GM23338 (cell line): Measurements from ENCODE around the gene BBX. TPM values are rescaled to one million over a fixed set of nuclear protein-coding genes. Genes with fewer than 3 reads are reported as not detected.

Experiments used
- ATAC-seq: fragments of 200-7000 bp; cut with Tn5 transposase; 3 replicates; pipeline ENCODE4 v1.9.1; 2020
- DNase-seq: peaks from one replicate; pipeline ENCODE4 v3.0.0-alpha.2; 2015; ENCODE audit warnings: low spot score
- H2AFZ ChIP-seq: fragments of 200-600 bp; sonication (generic); 2 replicates; pipeline ENCODE4 v1.8.0; 2016; ENCODE audit warnings: antibody characterized with exemption, mild to moderate bottlenecking, moderate library complexity
- H3F3A ChIP-seq: fragments of 200-600 bp; sonication (generic); replicated peaks from 2 replicates; pipeline ENCODE4 v1.8.0; 2017; ENCODE audit warnings: antibody characterized with exemption, mixed run types, low read depth
- H3K27ac ChIP-seq: fragments of 200-600 bp; sonication (generic); 2 replicates; pipeline ENCODE4 v1.6.1; 2016; ENCODE audit warnings: low read depth
- H3K27me3 ChIP-seq: fragments of 200-600 bp; sonication (generic); 2 replicates; pipeline ENCODE4 v1.8.0; 2016; ENCODE audit warnings: mild to moderate bottlenecking, mixed run types, moderate library complexity; ENCODE audit not compliant: insufficient read depth
- H3K36me3 ChIP-seq: fragments of 200-600 bp; sonication (generic); 2 replicates; pipeline ENCODE4 v1.8.0; 2016; ENCODE audit warnings: mild to moderate bottlenecking; ENCODE audit not compliant: insufficient read depth
- H3K4me1 ChIP-seq: fragments of 200-600 bp; sonication (generic); 2 replicates; pipeline ENCODE4 v1.8.0; 2016; ENCODE audit warnings: mild to moderate bottlenecking, moderate library complexity; ENCODE audit not compliant: insufficient read depth
- H3K4me2 ChIP-seq: fragments of 200-600 bp; sonication (generic); 2 replicates; pipeline ENCODE4 v1.7.1; 2017; ENCODE audit warnings: mixed run types
- H3K4me3 ChIP-seq: fragments of 200-600 bp; sonication (generic); 2 replicates; pipeline ENCODE4 v1.6.1; 2016; ENCODE audit warnings: mixed run types
- H3K79me2 ChIP-seq: fragments of 200-600 bp; sonication (generic); replicated peaks from 2 replicates; pipeline ENCODE4 v1.8.0; 2017; ENCODE audit warnings: mild to moderate bottlenecking; ENCODE audit not compliant: insufficient read depth
- H3K9me2 ChIP-seq: fragments of 200-600 bp; sonication (generic); 2 replicates; pipeline ENCODE4 v1.8.0; 2017; ENCODE audit not compliant: insufficient read depth
- H4K20me1 ChIP-seq: fragments of 200-600 bp; sonication (generic); replicated peaks from 2 replicates; pipeline ENCODE4 v1.8.0; 2017; ENCODE audit warnings: mild to moderate bottlenecking; ENCODE audit not compliant: insufficient read depth
- H3K27ac Mint-ChIP-seq: 2 replicates; pipeline ENCODE4 v1.8.0; 2020; ENCODE audit warnings: inconsistent platforms, mild to moderate bottlenecking, moderate library complexity, mixed read lengths
- H3K27me3 Mint-ChIP-seq: 3 replicates; pipeline ENCODE4 v1.8.0; 2022; ENCODE audit warnings: low read depth, mild to moderate bottlenecking, moderate library complexity, mixed read lengths, inconsistent platforms; ENCODE audit not compliant: insufficient read depth, poor library complexity
- H3K36me3 Mint-ChIP-seq: 3 replicates; pipeline ENCODE4 v1.8.0; 2021; ENCODE audit warnings: low read depth, mild to moderate bottlenecking, inconsistent platforms, moderate library complexity, mixed read lengths
- H3K4me1 Mint-ChIP-seq: 3 replicates; pipeline ENCODE4 v1.8.0; 2020; ENCODE audit warnings: mild to moderate bottlenecking, inconsistent platforms, mixed read lengths
- H3K4me3 Mint-ChIP-seq: 3 replicates; pipeline ENCODE4 v1.8.0; 2021; ENCODE audit warnings: moderate library complexity, mild to moderate bottlenecking, inconsistent platforms, mixed read lengths
- H3K9me3 Mint-ChIP-seq: 3 replicates; pipeline ENCODE4 v1.8.0; 2020; ENCODE audit warnings: moderate library complexity, mild to moderate bottlenecking, inconsistent platforms, mixed read lengths
- CREB1 ChIP-seq: fragments of 250-450 bp; sonication (Bioruptor Pico); IDR thresholded peaks from 2 replicates; pipeline ENCODE4 v1.5.0; 2020; ENCODE audit warnings: low read depth, mild to moderate bottlenecking, moderate library complexity
- EZH2 ChIP-seq: fragments of 200-600 bp; sonication (generic); IDR thresholded peaks from one replicate; pipeline ENCODE4 v1.8.0; 2017; ENCODE audit warnings: antibody characterized with exemption, mild to moderate bottlenecking, low read depth; ENCODE audit not compliant: unreplicated experiment
- NANOG ChIP-seq: IDR thresholded peaks from 2 replicates; pipeline ENCODE4 v1.6.1; 2016; ENCODE audit warnings: antibody characterized with exemption, borderline replicate concordance
- STAT1 ChIP-seq: IDR thresholded peaks from one replicate; pipeline ENCODE4 v1.6.1; 2016; ENCODE audit warnings: antibody characterized with exemption; ENCODE audit not compliant: unreplicated experiment
- ZNF462 ChIP-seq: fragments of 250-450 bp; sonication (Bioruptor Pico); IDR thresholded peaks from 2 replicates; pipeline ENCODE4 v1.5.0; 2020; ENCODE audit warnings: mild to moderate bottlenecking, moderate library complexity
- polyA plus RNA-seq: library from polyadenylated mRNA; unstranded; fragments of >200 nt; fragmentation: Nextera tagmentation; extraction: Ambion mirVana; gene quantifications from 2 replicates; pipeline ENCODE4 v1.2.1, GENCODE V29; 2016
- total RNA-seq: library from RNA; depleted of rRNA; stranded (reverse); fragments of >200 nt; shearing (Covaris generic); gene quantifications from 2 replicates; pipeline ENCODE4 v1.2.3, GENCODE V29; 2014
- TF ChIP-seq, protein P1 (sequence below): IDR thresholded peaks from one replicate; pipeline ENCODE4 v1.6.1; 2018; ENCODE audit warnings: antibody characterized with exemption; ENCODE audit not compliant: unreplicated experiment

The BBX gene
- total and polyA plus RNA-seq, 2 experiments from 2014 or later, result 35.2 to 44.1 TPM

- no peak for TF ChIP-seq NANOG
- TF ChIP-seq CREB1, result no peak
These were observed 233.9 kb downstream of the BBX start (continued) for GRCh38 chr3:107756649-107757048.

GRCh38 chr3:107757140-107757539, 234.4 kb downstream of the BBX start:
- Histone ChIP-seq H3K4me1 (no peaks in the 10 kb centered on the region), H3K36me3 (no peaks in the 10 kb centered on the region), H3K79me2 (no peaks in the 10 kb centered on the region), H3K9me2 (no peaks in the 10 kb centered on the region), H2AFZ (no peak overlapping the region), H3K4me3 (no peak overlapping the region), H3K27me3 (no peaks in the 10 kb centered on the region), H3F3A (no peaks in the 10 kb centered on the region), H4K20me1 (no peaks in the 10 kb centered on the region), H3K4me2 (no peak overlapping the region), H3K27ac (no peak overlapping the region)
- H3K36me3 Mint-ChIP-seq, result no peaks in the 10 kb centered on the region
- H3K4me1 Mint-ChIP-seq, result peaks cover 6% of the 10 kb centered on the region
- H3K4me3 Mint-ChIP-seq, result no peak overlapping the region
- no peak for ATAC-seq
- H3K9me3 Mint-ChIP-seq, result no peaks in the 10 kb centered on the region
- no peak for DNase-seq
- no peaks in the 10 kb centered on the region for H3K27me3 Mint-ChIP-seq
- H3K27ac Mint-ChIP-seq, result no peak overlapping the region
- TF ChIP-seq STAT1, result no peak
- TF ChIP-seq, protein P1, sequence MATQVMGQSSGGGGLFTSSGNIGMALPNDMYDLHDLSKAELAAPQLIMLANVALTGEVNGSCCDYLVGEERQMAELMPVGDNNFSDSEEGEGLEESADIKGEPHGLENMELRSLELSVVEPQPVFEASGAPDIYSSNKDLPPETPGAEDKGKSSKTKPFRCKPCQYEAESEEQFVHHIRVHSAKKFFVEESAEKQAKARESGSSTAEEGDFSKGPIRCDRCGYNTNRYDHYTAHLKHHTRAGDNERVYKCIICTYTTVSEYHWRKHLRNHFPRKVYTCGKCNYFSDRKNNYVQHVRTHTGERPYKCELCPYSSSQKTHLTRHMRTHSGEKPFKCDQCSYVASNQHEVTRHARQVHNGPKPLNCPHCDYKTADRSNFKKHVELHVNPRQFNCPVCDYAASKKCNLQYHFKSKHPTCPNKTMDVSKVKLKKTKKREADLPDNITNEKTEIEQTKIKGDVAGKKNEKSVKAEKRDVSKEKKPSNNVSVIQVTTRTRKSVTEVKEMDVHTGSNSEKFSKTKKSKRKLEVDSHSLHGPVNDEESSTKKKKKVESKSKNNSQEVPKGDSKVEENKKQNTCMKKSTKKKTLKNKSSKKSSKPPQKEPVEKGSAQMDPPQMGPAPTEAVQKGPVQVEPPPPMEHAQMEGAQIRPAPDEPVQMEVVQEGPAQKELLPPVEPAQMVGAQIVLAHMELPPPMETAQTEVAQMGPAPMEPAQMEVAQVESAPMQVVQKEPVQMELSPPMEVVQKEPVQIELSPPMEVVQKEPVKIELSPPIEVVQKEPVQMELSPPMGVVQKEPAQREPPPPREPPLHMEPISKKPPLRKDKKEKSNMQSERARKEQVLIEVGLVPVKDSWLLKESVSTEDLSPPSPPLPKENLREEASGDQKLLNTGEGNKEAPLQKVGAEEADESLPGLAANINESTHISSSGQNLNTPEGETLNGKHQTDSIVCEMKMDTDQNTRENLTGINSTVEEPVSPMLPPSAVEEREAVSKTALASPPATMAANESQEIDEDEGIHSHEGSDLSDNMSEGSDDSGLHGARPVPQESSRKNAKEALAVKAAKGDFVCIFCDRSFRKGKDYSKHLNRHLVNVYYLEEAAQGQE, result no peak

DNA sequence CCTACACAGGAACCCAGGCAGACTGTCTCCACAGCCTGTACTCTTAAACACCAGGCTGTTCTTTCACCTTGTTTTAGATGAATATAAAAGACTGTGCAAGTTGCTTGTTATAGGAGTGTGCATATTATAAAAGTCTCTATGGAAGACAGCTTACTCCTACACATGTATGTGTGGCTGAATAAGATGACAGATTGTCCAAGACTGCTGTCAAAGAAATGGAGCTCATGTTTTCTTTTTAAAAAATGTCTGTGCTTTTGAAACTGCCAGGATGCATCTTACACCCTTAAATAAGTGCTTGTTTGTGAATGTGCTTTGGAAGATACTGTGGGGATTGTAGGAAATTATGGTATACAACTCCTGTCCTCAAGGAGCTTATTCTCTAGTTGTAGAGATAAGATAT, 237.4 kb downstream of the BBX start:
- Histone ChIP-seq H3K4me3 (no peak overlapping the region), H3F3A (no peaks in the 10 kb centered on the region), H3K27ac (no peak overlapping the region), H3K27me3 (no peaks in the 10 kb centered on the region), H3K9me2 (no peaks in the 10 kb centered on the region), H4K20me1 (no peaks in the 10 kb centered on the region), H3K4me1 (no peaks in the 10 kb centered on the region), H3K79me2 (no peaks in the 10 kb centered on the region), H3K36me3 (no peaks in the 10 kb centered on the region), H3K4me2 (no peak overlapping the region), H2AFZ (no peak overlapping the region)
- H3K4me3 Mint-ChIP-seq, result no peak overlapping the region
- H3K27me3 Mint-ChIP-seq, result no peaks in the 10 kb centered on the region
- H3K27ac Mint-ChIP-seq, result no peak overlapping the region
- no peaks in the 10 kb centered on the region for H3K4me1 Mint-ChIP-seq
- no peak for DNase-seq
- H3K9me3 Mint-ChIP-seq, result no peaks in the 10 kb centered on the region
- no peak for TF ChIP-seq ZNF462 (CRISPR knock-in tag)
- no peak for TF ChIP-seq EZH2
- ATAC-seq, result no peak
- H3K36me3 Mint-ChIP-seq, result no peaks in the 10 kb centered on the region
